Right hindlimb (tissue), 1 donor: Measurements from ENCODE around the gene PHF13.

Source experiments
- DNase-seq: peaks from one replicate; pipeline ENCODE4 v3.0.0-alpha.2; 2018

PHF13 gene

GRCh38 chr1:6602669-6603237 lies 10.8 kb upstream of the PHF13 start, which contains the start of gene KLHL21:
Gene KLHL21 (minus strand): TSS chr1:6602869. CDS start chr1:6602817, 52 bp downstream.
- DNase-seq: peak; percentile 93

- DNase-seq: peak; percentile 91
Observed at GRCh38 chr1:6603238-6603914, 10.2 kb upstream of the PHF13 start.

- DNase-seq: peak; percentile 85
Observed at GRCh38 chr1:6603915-6604558, 9.5 kb upstream of the PHF13 start.

- no peak for DNase-seq
Observed at GRCh38 chr1:6612641-6613360, 730 bp upstream of the PHF13 start.

GRCh38 chr1:6614019-6614928 lies 743 bp downstream of the PHF13 start:
- peak; percentile 76 for DNase-seq

- no peak for DNase-seq
Observed at GRCh38 chr1:6614929-6615785, 1.6 kb downstream of the PHF13 start.

GRCh38 chr1:6619045-6619444 lies 5.5 kb downstream of the PHF13 start:
- no peak for DNase-seq

- no peak for DNase-seq
Observed at GRCh38 chr1:6621429-6622391, 8.2 kb downstream of the PHF13 start.

- no peak for DNase-seq
Observed at GRCh38 chr1:6622396-6623152, 9.0 kb downstream of the PHF13 start.

- DNase-seq: no peak
Observed at GRCh38 chr1:6623269-6623965, 9.9 kb downstream of the PHF13 start.

GRCh38 chr1:6624710-6625583 lies 11.4 kb downstream of the PHF13 start, which contains the start of gene THAP3:
Gene THAP3 (plus strand): TSS chr1:6624868. CDS start chr1:6625219, 351 bp downstream.
- DNase-seq: peak; percentile 90

GRCh38 chr1:6625584-6626149 lies 12.1 kb downstream of the PHF13 start:
- peak; percentile 45 for DNase-seq

- DNase-seq: no peak
Observed at GRCh38 chr1:6627031-6627430, 13.5 kb downstream of the PHF13 start.

- DNase-seq: no peak
Observed at GRCh38 chr1:6627841-6628545, 14.5 kb downstream of the PHF13 start.

- no peak for DNase-seq
Observed at GRCh38 chr1:6628971-6629479, 15.5 kb downstream of the PHF13 start.

GRCh38 chr1:6630027-6630426 lies 16.5 kb downstream of the PHF13 start:
- no peak for DNase-seq
